Neural crest cell (in vitro differentiated cells): ENCODE measurements around the gene LRRC58. TPM values are rescaled to one million over a fixed set of nuclear protein-coding genes. Genes with fewer than 3 reads are reported as not detected.

ENCODE experiments used
- DNase-seq: peaks from one replicate; pipeline ENCODE4 v3.0.0; 2021; ENCODE audit warnings: low read depth, mixed read lengths, low spot score
- H3K27ac Mint-ChIP-seq: one replicate; pipeline ENCODE4 v1.8.0; 2021; ENCODE audit warnings: mild to moderate bottlenecking, mixed read lengths; ENCODE audit not compliant: unreplicated experiment
- H3K27me3 Mint-ChIP-seq: 2 replicates; pipeline ENCODE4 v1.8.0; 2021; ENCODE audit warnings: low read depth, mild to moderate bottlenecking, mixed read lengths
- H3K36me3 Mint-ChIP-seq: 2 replicates; pipeline ENCODE4 v1.8.0; 2021; ENCODE audit warnings: low read depth, mild to moderate bottlenecking, mixed read lengths
- H3K4me1 Mint-ChIP-seq: 2 replicates; pipeline ENCODE4 v1.8.0; 2021; ENCODE audit warnings: mixed read lengths
- H3K4me3 Mint-ChIP-seq: one replicate; pipeline ENCODE4 v1.8.0; 2021; ENCODE audit warnings: mild to moderate bottlenecking, mixed read lengths
- H3K9me3 Mint-ChIP-seq: 2 replicates; pipeline ENCODE4 v1.8.0; 2021; ENCODE audit warnings: mixed read lengths
- CTCF ChIP-seq: fragments of 200-600 bp; sonication (generic); conservative IDR thresholded peaks from 2 replicates; pipeline ENCODE4 v1.5.0; 2021; ENCODE audit warnings: antibody characterized with exemption, mild to moderate bottlenecking
- total RNA-seq: library from RNA; stranded (reverse); gene quantifications from 2 replicates; pipeline ENCODE4 v1.2.1, GENCODE V29; 2021

LRRC58 gene
- total RNA-seq, 1 donor from 2014 or later = 25.6 TPM

- DNase-seq = no peak
- Mint-ChIP-seq H3K36me3 (peaks cover 7% of the 10 kb centered on the region), H3K27me3 (no peaks in the 10 kb centered on the region), H3K27ac (peak overlapping the region; percentile 76), H3K4me1 (peaks cover 34% of the 10 kb centered on the region), H3K9me3 (no peaks in the 10 kb centered on the region), H3K4me3 (peak overlapping the region; percentile 99)
- no peak for TF ChIP-seq CTCF
These were observed 1.3 kb upstream of the LRRC58 start for GRCh38 chr3:120350401-120350941.

DNA sequence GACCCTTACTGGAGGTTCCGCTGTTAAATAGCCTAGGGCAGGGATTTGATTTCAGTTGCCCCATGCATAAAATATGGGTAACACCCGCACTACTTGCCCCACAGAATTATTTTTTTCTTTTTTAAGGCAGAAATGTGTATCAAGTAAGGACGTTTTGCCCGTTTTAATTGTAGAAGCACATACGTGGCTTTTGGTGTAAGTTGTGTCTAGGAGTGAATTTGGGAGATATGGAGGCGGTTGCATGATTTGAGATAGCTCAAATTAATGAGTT lies 636 bp upstream of the LRRC58 start:
- Mint-ChIP-seq H3K36me3 (peaks cover 9% of the 10 kb centered on the region), H3K4me1 (peaks cover 41% of the 10 kb centered on the region), H3K4me3 (peak overlapping the region; percentile 99), H3K27ac (peak overlapping the region; percentile 99), H3K9me3 (no peaks in the 10 kb centered on the region), H3K27me3 (no peaks in the 10 kb centered on the region)
- TF ChIP-seq CTCF = no peak
- no peak for DNase-seq

GRCh38 chr3:120348065-120348990 lies 826 bp downstream of the LRRC58 start:
- H3K27ac Mint-ChIP-seq = peak overlapping the region; percentile 43
- TF ChIP-seq CTCF = no peak
- peaks cover 43% of the 10 kb centered on the region for H3K4me1 Mint-ChIP-seq
- no peaks in the 10 kb centered on the region for H3K9me3 Mint-ChIP-seq
- peak overlapping the region; percentile 99 for H3K4me3 Mint-ChIP-seq
- H3K36me3 Mint-ChIP-seq = peaks cover 9% of the 10 kb centered on the region
- no peak for DNase-seq
- no peaks in the 10 kb centered on the region for H3K27me3 Mint-ChIP-seq

GRCh38 chr3:120344349-120344748 lies 4.8 kb downstream of the LRRC58 start:
- no peak overlapping the region for H3K27ac Mint-ChIP-seq
- no peak for TF ChIP-seq CTCF
- no peak for DNase-seq
- H3K4me1 Mint-ChIP-seq = peaks cover 36% of the 10 kb centered on the region
- peak overlapping the region; percentile 22 for H3K4me3 Mint-ChIP-seq
- H3K9me3 Mint-ChIP-seq = peaks cover 5% of the 10 kb centered on the region
- peaks cover 28% of the 10 kb centered on the region for H3K36me3 Mint-ChIP-seq
- H3K27me3 Mint-ChIP-seq = no peaks in the 10 kb centered on the region

GRCh38 chr3:120341658-120342346 lies 7.4 kb downstream of the LRRC58 start:
- H3K9me3 Mint-ChIP-seq = peaks cover 14% of the 10 kb centered on the region
- TF ChIP-seq CTCF = no peak
- no peak for DNase-seq

More at GRCh38 chr3:120341658-120342346, 7.4 kb downstream of the LRRC58 start:
- Mint-ChIP-seq H3K27me3 (no peaks in the 10 kb centered on the region), H3K27ac (no peak overlapping the region), H3K36me3 (peaks cover 39% of the 10 kb centered on the region), H3K4me1 (peaks cover 23% of the 10 kb centered on the region), H3K4me3 (no peak overlapping the region)
